Dendritic cell treated with granulocyte-macrophage colony-stimulating factor and Interleukin-4, amounts not matched to agents 40 ng/mL and 50 ng/mL, for 4 days (primary cell): ENCODE results near the gene OCA2.

Source experiments
- H3K27ac Mint-ChIP-seq: one replicate; pipeline ENCODE4 v1.8.0; 2022; ENCODE audit warnings: mild to moderate bottlenecking, mixed read lengths
- H3K27me3 Mint-ChIP-seq: one replicate; pipeline ENCODE4 v1.8.0; 2022; ENCODE audit warnings: mild to moderate bottlenecking, mixed read lengths
- H3K36me3 Mint-ChIP-seq: one replicate; pipeline ENCODE4 v1.8.0; 2022; ENCODE audit warnings: low read depth, mixed read lengths
- H3K4me1 Mint-ChIP-seq: one replicate; pipeline ENCODE4 v1.8.0; 2022; ENCODE audit warnings: low read depth, mixed read lengths
- H3K4me3 Mint-ChIP-seq: one replicate; pipeline ENCODE4 v1.8.0; 2022; ENCODE audit warnings: mild to moderate bottlenecking, moderate library complexity, mixed read lengths
- H3K9me3 Mint-ChIP-seq: one replicate; pipeline ENCODE4 v1.8.0; 2022; ENCODE audit warnings: mixed read lengths
- intact Hi-C: fragments of 100-400 bp; cut with micrococcal nuclease; formaldehyde crosslinking; loops from one replicate; pipeline ENCODE4 v1.15.0; 2022

The OCA2 gene

DNA sequence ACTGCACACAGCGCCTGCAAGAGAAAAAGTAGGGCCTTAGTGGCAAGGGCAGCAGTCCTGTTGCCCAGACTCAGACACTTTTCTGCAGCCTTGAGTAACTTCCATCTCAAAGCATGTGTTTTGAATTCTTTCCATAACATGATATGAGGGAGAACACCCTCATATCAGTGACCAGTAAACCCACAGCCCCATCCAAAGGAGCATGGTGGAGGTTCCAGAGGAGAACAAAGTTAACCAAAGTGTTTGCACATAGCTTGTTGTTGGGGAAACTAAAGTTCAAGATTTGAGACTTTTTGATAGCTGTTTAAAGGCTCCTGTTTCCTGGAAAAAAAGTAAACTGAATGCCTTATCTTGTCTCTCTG is 74.2 kb downstream of the OCA2 start:
- H3K27me3 Mint-ChIP-seq, result no peaks in the 10 kb centered on the region
- no peaks in the 10 kb centered on the region for H3K9me3 Mint-ChIP-seq
- H3K4me1 Mint-ChIP-seq, result no peaks in the 10 kb centered on the region
- intact Hi-C loops, result no loop called here
- no peak overlapping the region for H3K27ac Mint-ChIP-seq
- no peaks in the 10 kb centered on the region for H3K36me3 Mint-ChIP-seq
- H3K4me3 Mint-ChIP-seq, result no peak overlapping the region

DNA sequence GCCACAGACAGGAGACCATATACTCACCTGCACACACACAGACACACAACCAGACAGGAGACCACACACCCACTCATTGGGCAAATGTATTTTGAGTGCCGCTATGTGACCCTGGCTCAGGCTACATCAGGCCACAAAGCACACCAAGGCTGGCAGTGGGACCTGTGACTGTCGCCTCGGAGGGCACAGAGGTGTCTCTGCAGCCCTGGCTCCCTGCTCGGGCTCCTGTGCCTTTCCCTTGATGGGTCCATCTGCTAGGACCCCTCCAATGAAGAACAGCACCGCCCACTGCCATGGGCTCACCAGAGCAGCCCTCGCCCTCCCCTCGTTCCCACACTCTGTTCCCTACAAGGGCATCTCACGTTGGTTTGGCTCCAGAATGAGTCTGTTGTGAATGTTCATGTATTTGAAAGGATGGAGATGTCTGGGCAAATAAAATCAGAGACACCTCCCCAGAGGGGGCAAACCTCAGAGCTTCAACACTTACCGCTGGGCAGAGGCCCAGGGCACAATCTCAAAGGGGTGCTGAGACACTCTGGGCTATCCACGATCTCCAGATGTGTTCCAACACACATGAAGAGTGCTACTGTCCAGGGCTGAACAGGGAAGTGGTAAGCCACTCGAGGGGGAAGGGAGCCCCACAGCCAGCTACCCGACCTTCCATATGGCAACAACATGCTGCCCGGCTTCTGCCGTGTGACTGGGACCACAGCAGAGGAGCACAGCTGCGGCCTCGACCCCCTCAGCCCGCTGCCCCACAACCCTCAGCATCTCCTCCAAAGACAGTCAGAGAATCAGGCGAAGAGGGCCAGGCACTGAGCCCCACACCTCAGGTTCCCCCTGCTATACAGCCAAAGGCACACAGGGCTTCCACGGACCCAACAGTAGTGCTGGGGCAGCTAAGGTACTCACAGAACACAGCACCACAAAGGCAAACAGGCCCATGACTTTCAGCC is 74.9 kb downstream of the OCA2 start:
- no peak overlapping the region for H3K27ac Mint-ChIP-seq
- no peaks in the 10 kb centered on the region for H3K27me3 Mint-ChIP-seq
- intact Hi-C loops, result no loop called here
- H3K4me3 Mint-ChIP-seq, result no peak overlapping the region
- H3K9me3 Mint-ChIP-seq, result no peaks in the 10 kb centered on the region
- H3K4me1 Mint-ChIP-seq, result no peaks in the 10 kb centered on the region
- H3K36me3 Mint-ChIP-seq, result no peaks in the 10 kb centered on the region

DNA sequence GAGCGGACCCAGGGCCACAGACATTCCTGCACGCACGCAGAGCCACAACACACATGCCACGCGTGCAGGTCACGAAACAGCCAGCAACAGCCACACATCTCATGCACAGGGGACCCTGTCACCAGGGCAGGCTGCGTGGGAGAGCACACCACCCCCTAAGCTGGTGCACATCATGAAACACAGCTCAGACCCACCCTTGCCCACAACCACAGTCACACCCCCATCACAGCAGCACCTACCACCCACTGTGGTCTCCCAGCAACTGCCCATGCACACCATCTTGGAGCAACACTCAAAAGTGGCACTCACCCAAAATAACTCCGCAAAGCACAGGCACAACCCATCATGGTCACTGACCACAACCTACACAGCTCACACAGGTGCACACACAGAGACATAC is 75.7 kb downstream of the OCA2 start:
- Mint-ChIP-seq H3K9me3 (no peaks in the 10 kb centered on the region), H3K4me1 (no peaks in the 10 kb centered on the region), H3K4me3 (no peak overlapping the region), H3K27ac (no peak overlapping the region), H3K27me3 (no peaks in the 10 kb centered on the region), H3K36me3 (no peaks in the 10 kb centered on the region)
- intact Hi-C loops, result no loop called here

DNA sequence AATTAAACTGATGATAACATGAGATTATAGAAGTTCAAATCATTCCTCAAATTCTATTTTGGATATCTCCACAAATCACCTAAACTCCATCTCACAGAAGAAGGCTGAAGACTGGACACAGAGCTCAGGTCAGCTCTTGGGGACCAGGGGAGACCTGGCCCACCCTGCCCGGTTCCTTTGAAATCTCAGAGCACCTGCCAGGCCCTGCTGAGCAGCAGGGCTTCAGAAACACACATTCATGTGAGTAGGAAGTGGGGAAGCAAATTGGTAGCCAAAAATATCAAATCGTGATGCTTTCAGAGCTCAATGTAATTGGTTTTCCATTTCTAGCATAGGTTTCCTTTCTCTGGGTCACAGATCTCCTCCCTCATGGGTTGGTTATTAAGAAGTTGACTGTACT is 76.2 kb downstream of the OCA2 start:
- H3K27ac Mint-ChIP-seq, result no peak overlapping the region
- intact Hi-C loops, result no loop called here
- H3K36me3 Mint-ChIP-seq, result no peaks in the 10 kb centered on the region
- H3K4me3 Mint-ChIP-seq, result no peak overlapping the region
- H3K9me3 Mint-ChIP-seq, result no peaks in the 10 kb centered on the region
- H3K27me3 Mint-ChIP-seq, result no peaks in the 10 kb centered on the region
- H3K4me1 Mint-ChIP-seq, result no peaks in the 10 kb centered on the region

DNA sequence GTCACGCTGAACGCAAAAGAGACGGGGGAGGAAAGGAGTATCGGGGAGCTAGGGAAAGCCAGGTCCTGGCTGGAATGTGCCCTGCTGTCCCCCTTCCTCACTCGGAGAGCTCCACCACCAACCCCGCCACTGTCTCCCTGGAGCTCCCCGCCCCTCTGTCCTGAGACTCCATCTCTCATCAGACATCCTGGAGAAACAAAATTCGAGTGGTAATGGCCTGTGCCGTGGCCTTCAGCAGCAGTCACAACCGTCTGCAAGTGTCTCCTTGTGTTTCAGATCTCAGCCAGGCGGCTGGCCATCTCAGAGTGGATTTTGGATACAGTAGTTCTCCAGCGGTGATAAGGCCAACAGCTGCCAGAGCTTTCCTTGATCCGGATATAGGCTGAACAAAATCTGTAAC is 76.9 kb downstream of the OCA2 start:
- Mint-ChIP-seq H3K27ac (no peak overlapping the region), H3K4me3 (no peak overlapping the region), H3K9me3 (no peaks in the 10 kb centered on the region), H3K4me1 (no peaks in the 10 kb centered on the region), H3K27me3 (no peaks in the 10 kb centered on the region), H3K36me3 (no peaks in the 10 kb centered on the region)
- intact Hi-C loops, result no loop called here

DNA sequence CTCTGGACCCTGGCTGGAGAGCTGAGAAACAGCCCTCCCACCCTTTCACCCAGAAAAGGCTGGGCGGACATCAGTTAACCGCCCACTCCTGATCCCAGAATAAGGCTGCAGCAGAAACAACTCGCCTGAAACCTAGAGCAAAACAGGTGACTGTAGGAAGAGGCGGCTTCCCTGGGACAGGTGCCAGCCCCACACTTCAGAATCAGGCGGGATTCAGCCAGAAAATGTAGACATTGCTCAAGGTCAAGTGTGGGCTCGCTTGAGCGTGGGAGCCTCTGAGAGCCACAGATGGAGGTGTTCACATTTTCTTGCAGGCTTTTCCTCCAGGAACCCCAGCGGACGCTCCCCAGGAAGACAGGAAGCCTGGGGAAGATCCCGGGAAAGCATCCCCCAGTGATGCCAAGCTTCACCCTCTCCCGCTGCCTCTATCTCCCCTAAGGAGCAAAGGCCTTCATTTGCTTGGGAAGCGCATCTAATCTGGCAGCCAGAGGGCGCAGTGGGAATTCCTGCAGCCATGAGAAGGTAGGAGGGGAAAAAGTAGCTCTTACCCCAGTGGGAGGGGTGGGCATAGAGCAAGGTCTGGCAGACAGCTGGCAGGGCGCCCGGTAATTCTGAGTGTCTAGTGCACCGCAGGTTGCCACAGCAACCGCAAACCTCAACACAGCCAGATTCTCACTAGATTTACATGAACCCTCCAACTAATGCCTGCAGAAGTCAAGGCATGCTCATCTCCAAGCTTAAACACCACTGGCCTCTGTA is 77.7 kb downstream of the OCA2 start:
- H3K27me3 Mint-ChIP-seq, result no peaks in the 10 kb centered on the region
- no peaks in the 10 kb centered on the region for H3K9me3 Mint-ChIP-seq
- H3K4me3 Mint-ChIP-seq, result no peak overlapping the region
- H3K36me3 Mint-ChIP-seq, result no peaks in the 10 kb centered on the region
- no peak overlapping the region for H3K27ac Mint-ChIP-seq
- H3K4me1 Mint-ChIP-seq, result no peaks in the 10 kb centered on the region
- intact Hi-C loops, result no loop called here

DNA sequence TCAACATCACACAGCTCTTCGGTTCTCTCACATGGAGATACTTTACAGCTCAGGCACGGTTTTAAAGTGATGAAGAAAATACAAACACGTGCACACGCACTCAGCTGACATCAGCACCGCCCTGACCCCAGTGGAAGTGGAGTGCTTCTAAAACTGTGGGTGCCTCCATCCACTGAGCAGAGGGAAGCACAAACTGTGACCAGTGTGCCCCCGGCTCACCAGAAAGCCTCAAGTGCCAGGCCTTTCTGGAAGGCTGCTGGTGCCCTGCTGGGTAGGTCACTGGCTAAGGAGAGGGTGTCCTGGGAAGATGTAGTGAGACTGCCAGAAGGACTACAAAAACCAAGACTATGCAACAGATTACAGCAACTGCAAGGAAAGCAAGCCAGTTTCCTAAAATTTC is 78.5 kb downstream of the OCA2 start:
- Mint-ChIP-seq H3K4me1 (no peaks in the 10 kb centered on the region), H3K4me3 (no peak overlapping the region), H3K36me3 (no peaks in the 10 kb centered on the region), H3K27me3 (no peaks in the 10 kb centered on the region), H3K27ac (no peak overlapping the region), H3K9me3 (no peaks in the 10 kb centered on the region)
- intact Hi-C loops, result no loop called here

DNA sequence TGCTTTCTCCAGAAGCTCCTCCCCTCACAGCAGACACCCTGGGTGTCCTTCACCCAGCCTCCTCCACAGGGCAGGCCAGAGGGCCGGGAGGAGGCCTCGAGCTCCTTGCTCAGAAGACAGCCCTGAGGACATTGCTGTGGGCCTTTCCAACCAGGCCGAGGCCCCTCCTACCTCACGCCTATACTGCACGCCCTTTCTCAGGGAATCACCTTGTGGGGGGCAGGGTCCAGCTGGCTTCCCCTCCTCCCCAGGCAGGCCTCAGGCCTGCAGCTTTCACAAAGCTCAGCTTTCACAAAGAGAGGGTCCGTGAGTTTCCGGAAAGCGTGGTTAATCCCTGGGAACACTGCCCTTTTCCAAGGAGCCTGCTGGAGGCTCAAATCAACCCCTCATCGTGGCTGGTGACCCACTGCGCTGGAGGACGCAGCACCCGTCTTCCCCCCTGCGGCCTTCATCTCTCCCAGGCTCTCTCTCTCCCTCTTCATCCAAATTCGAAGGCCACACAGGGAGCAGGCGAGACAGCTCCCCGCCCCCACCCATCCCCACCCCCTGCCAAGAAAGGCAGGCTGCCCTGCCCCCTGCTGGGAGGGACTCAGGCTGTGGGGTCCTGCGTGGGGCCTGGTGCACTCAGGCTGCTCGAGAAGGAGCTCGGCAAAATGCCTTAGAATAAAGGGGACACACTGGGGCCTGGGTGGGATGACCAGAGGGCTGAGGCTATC is 79.4 kb downstream of the OCA2 start:
- Mint-ChIP-seq H3K9me3 (no peaks in the 10 kb centered on the region), H3K4me3 (no peak overlapping the region), H3K36me3 (no peaks in the 10 kb centered on the region), H3K4me1 (no peaks in the 10 kb centered on the region), H3K27me3 (no peaks in the 10 kb centered on the region), H3K27ac (no peak overlapping the region)
- intact Hi-C loops, result no loop called here

DNA sequence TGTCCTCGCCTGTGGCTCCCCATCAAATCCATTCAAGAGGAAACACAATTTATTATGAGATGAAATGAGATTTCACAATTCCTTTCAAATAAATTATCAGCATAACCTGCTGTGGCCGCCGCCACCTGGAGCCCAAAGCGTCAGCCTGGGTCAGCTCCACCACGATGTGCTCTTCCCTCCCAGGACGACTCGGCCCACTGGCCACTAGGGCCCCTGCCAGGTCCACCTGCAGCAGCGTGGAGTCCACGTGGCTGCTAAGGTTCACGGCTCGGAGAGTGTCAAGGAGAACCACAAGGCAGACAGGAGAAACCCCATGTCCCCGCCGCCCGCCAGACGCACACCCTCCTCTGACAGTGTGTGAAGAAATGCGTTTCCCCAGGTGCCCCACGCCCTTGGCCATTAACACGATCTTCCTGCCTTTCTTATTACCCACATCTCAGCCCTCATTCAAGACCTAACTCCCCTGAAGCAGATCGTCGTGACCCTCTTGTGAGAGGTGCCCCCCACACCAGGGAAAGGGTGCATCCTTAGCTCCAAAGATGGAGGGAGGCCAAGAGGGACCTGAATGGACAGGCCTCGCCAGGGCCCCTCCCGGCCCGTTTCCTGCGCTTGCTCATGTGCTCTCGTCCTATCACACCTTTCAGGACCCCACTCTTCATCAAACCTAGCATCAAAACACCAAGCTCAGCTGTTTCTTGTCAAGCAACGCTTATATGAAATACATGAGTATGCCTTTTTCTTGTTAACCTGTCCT is 80.6 kb downstream of the OCA2 start:
- Mint-ChIP-seq H3K4me3 (no peak overlapping the region), H3K4me1 (no peaks in the 10 kb centered on the region), H3K36me3 (no peaks in the 10 kb centered on the region), H3K27ac (no peak overlapping the region), H3K9me3 (no peaks in the 10 kb centered on the region), H3K27me3 (no peaks in the 10 kb centered on the region)
- intact Hi-C loops, result no loop called here

DNA sequence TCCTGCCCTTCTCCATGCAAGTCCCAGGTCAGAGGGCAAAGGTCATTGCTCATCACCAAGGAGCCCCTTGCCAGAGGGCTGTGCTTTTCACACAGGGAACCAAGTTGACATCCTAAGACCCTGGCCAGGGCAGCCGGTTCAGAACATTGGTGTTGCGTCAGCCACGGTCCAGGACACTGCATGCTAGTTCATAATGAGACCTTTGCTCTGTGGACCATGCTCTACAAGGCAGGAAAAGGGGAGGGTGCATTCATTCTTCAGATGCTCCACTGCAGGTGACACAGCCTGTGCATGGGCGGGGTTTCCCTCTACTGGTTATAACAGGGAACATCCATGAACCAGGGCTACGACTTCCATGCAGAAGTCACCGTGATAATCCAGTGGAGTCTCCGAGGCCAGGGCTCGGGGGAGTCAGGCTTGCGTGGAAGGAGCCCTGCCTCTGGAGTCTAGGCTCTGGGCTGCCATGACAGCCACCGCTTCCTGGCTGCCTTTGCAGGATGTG is 81.6 kb downstream of the OCA2 start:
- intact Hi-C loops, result no loop called here
- H3K27me3 Mint-ChIP-seq, result no peaks in the 10 kb centered on the region
- H3K4me3 Mint-ChIP-seq, result no peak overlapping the region
- no peak overlapping the region for H3K27ac Mint-ChIP-seq
- no peaks in the 10 kb centered on the region for H3K4me1 Mint-ChIP-seq
- no peaks in the 10 kb centered on the region for H3K9me3 Mint-ChIP-seq
- H3K36me3 Mint-ChIP-seq, result no peaks in the 10 kb centered on the region

DNA sequence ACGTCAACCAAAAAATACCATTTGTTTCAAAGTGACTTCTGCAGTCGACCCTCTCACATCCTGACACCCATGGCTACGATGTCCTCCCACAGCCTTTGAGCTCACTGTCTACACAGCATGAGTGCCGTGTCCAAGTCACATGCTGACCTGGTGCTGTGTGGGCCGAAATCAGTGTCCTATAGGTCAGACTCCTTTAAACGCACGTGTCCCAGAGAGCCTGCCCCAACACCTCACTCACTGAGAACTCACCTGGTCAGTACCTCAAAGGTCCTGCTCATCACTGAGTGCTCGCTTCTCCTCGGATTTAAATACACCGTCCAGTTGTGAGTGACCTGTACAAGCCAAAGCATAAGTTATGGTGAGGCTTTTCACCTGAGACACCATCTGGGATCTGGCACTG is 83.3 kb downstream of the OCA2 start:
- no peaks in the 10 kb centered on the region for H3K4me1 Mint-ChIP-seq
- no peak overlapping the region for H3K4me3 Mint-ChIP-seq
- intact Hi-C loops, result no loop called here
- no peaks in the 10 kb centered on the region for H3K9me3 Mint-ChIP-seq
- H3K36me3 Mint-ChIP-seq, result no peaks in the 10 kb centered on the region
- H3K27ac Mint-ChIP-seq, result no peak overlapping the region
- H3K27me3 Mint-ChIP-seq, result no peaks in the 10 kb centered on the region

DNA sequence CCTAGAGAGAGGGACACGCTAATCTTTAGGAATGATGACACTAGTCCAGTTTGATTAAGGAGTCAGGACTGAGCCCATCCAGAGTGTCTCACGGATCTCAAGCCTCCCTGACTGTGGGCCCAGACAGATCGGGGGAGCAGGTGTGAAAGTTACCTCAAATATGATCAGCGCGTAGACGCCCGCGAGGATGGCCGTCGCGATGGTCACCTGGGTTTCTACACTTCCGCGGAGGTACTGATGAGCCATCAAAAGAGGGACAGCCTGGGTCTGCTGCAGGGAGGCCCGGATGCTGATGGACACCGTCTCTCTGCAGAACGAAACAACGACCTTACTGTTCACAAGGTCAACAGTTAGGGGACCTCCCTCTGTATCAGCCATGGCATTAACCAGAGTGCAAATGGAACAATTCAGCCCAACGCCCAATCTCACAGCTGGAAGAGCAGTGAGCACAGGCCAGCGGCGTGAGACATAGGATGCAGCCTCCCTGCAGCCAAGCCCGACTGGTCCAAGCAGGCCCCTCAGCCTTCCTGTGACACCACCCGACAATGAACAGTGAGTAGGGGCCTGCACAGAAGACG is 84.4 kb downstream of the OCA2 start:
- no peak overlapping the region for H3K4me3 Mint-ChIP-seq
- H3K36me3 Mint-ChIP-seq, result no peaks in the 10 kb centered on the region
- H3K27me3 Mint-ChIP-seq, result no peaks in the 10 kb centered on the region
- H3K9me3 Mint-ChIP-seq, result no peaks in the 10 kb centered on the region
- H3K4me1 Mint-ChIP-seq, result no peaks in the 10 kb centered on the region
- intact Hi-C loops, result no loop called here
- H3K27ac Mint-ChIP-seq, result no peak overlapping the region

DNA sequence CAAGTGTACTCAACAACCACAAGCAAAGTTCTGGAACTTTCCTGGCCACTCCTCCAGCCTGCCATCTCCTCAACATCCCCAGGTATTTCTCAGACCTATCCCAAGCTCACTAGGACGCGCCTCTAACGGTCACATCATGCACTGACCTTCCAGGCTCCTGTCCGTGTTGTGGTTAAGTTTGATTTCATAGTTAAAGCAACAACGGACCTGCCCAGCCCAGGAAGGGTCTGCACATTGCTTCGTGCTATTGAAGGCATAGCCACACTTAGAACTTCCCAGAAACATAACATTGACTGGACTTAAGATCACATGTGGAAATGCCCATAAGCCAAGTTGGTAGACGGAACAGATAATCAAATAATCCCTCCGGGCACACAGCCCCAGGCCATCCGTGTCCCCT is 85.1 kb downstream of the OCA2 start:
- Mint-ChIP-seq H3K27ac (no peak overlapping the region), H3K4me3 (no peak overlapping the region), H3K36me3 (no peaks in the 10 kb centered on the region), H3K9me3 (no peaks in the 10 kb centered on the region), H3K27me3 (no peaks in the 10 kb centered on the region), H3K4me1 (no peaks in the 10 kb centered on the region)
- intact Hi-C loops, result no loop called here
